H1 (cell line): Measurements from ENCODE around the gene LCE1B. TPM values are rescaled to one million over a fixed set of nuclear protein-coding genes. Genes with fewer than 3 reads are reported as not detected.

Source experiments
- CTCF ChIA-PET: fragments of 300-600 bp; sonication (Branson Sonifier 250); formaldehyde crosslinking; loops from one replicate; lab custom pipeline; 2021; ENCODE audit not compliant: partially characterized antibody; lab: Charles Lee
- POLR2A ChIA-PET: fragments of 300-600 bp; sonication (Branson Sonifier 250); formaldehyde crosslinking; loops from one replicate; lab custom pipeline; 2021; ENCODE audit warnings: inconsistent platforms; ENCODE audit not compliant: partially characterized antibody; lab: Charles Lee
- DNase-seq, 2 experiments: peaks; one replicate each; pipeline versions ENCODE4 v3.0.0 to v3.0.0-alpha.2; 2010 to 2022; ENCODE audit warnings: low spot score in 2 of 2, low read depth in 1 of 2, mixed read lengths in 1 of 2
- FAIRE-seq: peaks from 2 replicates; lab custom pipeline; 2011; peaks lifted over from hg19 to GRCh38; lab: Jason Lieb, UNC
- H2AFZ ChIP-seq: 2 replicates; pipeline ENCODE4 v1.8.1; 2012; ENCODE audit warnings: low read length, inconsistent platforms
- H2AK5ac ChIP-seq: 2 replicates; pipeline ENCODE4 v1.6.1; 2013; ENCODE audit warnings: low read depth, low read length
- H2BK120ac ChIP-seq: replicated peaks from 2 replicates; pipeline ENCODE3; 2013; ENCODE audit warnings: low read depth, low read length, inconsistent platforms
- H2BK12ac ChIP-seq: 2 replicates; pipeline ENCODE4 v1.6.1; 2013; ENCODE audit warnings: low read depth, low read length
- H2BK15ac ChIP-seq: 2 replicates; pipeline ENCODE4 v1.6.1; 2013; ENCODE audit warnings: low read length
- H2BK20ac ChIP-seq: 2 replicates; pipeline ENCODE4 v1.6.1; 2013; ENCODE audit warnings: low read length
- H2BK5ac ChIP-seq: 2 replicates; pipeline ENCODE4 v1.6.1; 2013; ENCODE audit warnings: low read depth, low read length
- H3K14ac ChIP-seq: 2 replicates; pipeline ENCODE4 v1.6.1; 2013; ENCODE audit warnings: inconsistent platforms; ENCODE audit not compliant: insufficient read length
- H3K18ac ChIP-seq: 2 replicates; pipeline ENCODE4 v1.6.1; 2013; ENCODE audit warnings: low read length; ENCODE audit errors: extremely low read depth
- H3K23ac ChIP-seq: 2 replicates; pipeline ENCODE4 v1.6.1; 2013; ENCODE audit warnings: inconsistent platforms; ENCODE audit not compliant: insufficient read length
- H3K23me2 ChIP-seq: 2 replicates; pipeline ENCODE4 v1.6.1; 2013; ENCODE audit warnings: low read depth, low read length
- H3K27ac ChIP-seq: 2 replicates; pipeline ENCODE4 v1.6.1; 2011; ENCODE audit warnings: low read depth, low read length, inconsistent platforms
- H3K27me3 ChIP-seq, 4 experiments: replicated peaks in 1 of 4; 1 replicate in 1 of 4; 2 replicates in 3 of 4; pipeline versions ENCODE4 v1.6.1 to v1.8.1; 2011 to 2013; ENCODE audit warnings: low read length in 3 of 4, mild to moderate bottlenecking in 3 of 4, inconsistent platforms in 2 of 4, mixed read lengths in 2 of 4, moderate library complexity in 1 of 4; ENCODE audit not compliant: control insufficient read depth in 3 of 4, insufficient read depth in 3 of 4; ENCODE audit errors: extremely low read depth in 1 of 4
- H3K36me3 ChIP-seq, 4 experiments: 2 replicates each; pipeline versions ENCODE4 v1.6.1 to v1.8.1; 2011 to 2013; ENCODE audit warnings: mild to moderate bottlenecking in 4 of 4, low read length in 3 of 4, moderate library complexity in 2 of 4, control low read depth in 1 of 4, inconsistent platforms in 1 of 4; ENCODE audit not compliant: insufficient read depth in 4 of 4, control insufficient read depth in 2 of 4
- H3K4ac ChIP-seq: replicated peaks from 2 replicates; pipeline ENCODE3; 2013; ENCODE audit warnings: low read length, low read depth, mixed read lengths, inconsistent platforms; ENCODE audit not compliant: insufficient read length
- H3K4me1 ChIP-seq, 4 experiments: replicated peaks in 1 of 4; 1 replicate in 1 of 4; 2 replicates in 3 of 4; pipeline versions ENCODE4 v1.6.1 to v1.8.1; 2011 to 2013; ENCODE audit warnings: low read length in 3 of 4, inconsistent platforms in 2 of 4, mixed read lengths in 1 of 4; ENCODE audit not compliant: insufficient read depth in 4 of 4, control insufficient read depth in 3 of 4
- H3K4me2 ChIP-seq, 2 experiments: 2 replicates each; pipeline versions ENCODE4 v1.6.1 to v1.8.1; 2011 to 2013; ENCODE audit warnings: low read depth in 2 of 2, low read length in 2 of 2, control low read depth in 1 of 2, inconsistent platforms in 1 of 2, mild to moderate bottlenecking in 1 of 2; ENCODE audit not compliant: insufficient read depth in 1 of 2
- H3K4me3 ChIP-seq, 4 experiments: fragments of 200-600, 300-600 bp in 1 of 4; sonication (generic), shearing (Covaris generic), sonication (Bioruptor Twin) in 1 of 4; 2 replicates each; pipeline versions ENCODE4 v1.5.1 to v1.8.1; 2011 to 2016; ENCODE audit warnings: low read length in 4 of 4, low read depth in 3 of 4, control low read depth in 2 of 4, inconsistent platforms in 2 of 4, mild to moderate bottlenecking in 2 of 4, mixed read lengths in 1 of 4, moderate library complexity in 1 of 4; ENCODE audit not compliant: insufficient read depth in 2 of 4; ENCODE audit errors: extremely low read depth in 1 of 4
- H3K56ac ChIP-seq: replicated peaks from 2 replicates; pipeline ENCODE3; 2013; ENCODE audit warnings: low read depth, mild to moderate bottlenecking, mixed read lengths, low read length, inconsistent platforms; ENCODE audit not compliant: insufficient read length
- H3K79me1 ChIP-seq: 2 replicates; pipeline ENCODE4 v1.6.1; 2013; ENCODE audit warnings: low read depth, low read length, control low read depth
- H3K79me2 ChIP-seq, 2 experiments: 2 replicates each; pipeline versions ENCODE4 v1.6.1 to v1.8.1; 2012 to 2013; ENCODE audit warnings: low read length in 2 of 2, mild to moderate bottlenecking in 2 of 2, inconsistent platforms in 1 of 2; ENCODE audit not compliant: insufficient read depth in 2 of 2, control insufficient read depth in 1 of 2
- H3K9ac ChIP-seq, 4 experiments: replicated peaks in 1 of 4; 1 replicate in 1 of 4; 2 replicates in 3 of 4; pipeline versions ENCODE4 v1.6.1 to v1.8.1; 2011 to 2013; ENCODE audit warnings: low read depth in 3 of 4, low read length in 3 of 4, control low read depth in 2 of 4, mild to moderate bottlenecking in 2 of 4, moderate library complexity in 2 of 4, inconsistent platforms in 1 of 4; ENCODE audit errors: extremely low read depth in 1 of 4
- H3K9me3 ChIP-seq, 2 experiments: 2 replicates each; pipeline versions ENCODE4 v1.6.1 to v1.8.1; 2012 to 2013; ENCODE audit warnings: mild to moderate bottlenecking in 2 of 2, moderate library complexity in 2 of 2, control low read depth in 1 of 2, inconsistent platforms in 1 of 2, low read depth in 1 of 2, low read length in 1 of 2, mixed read lengths in 1 of 2; ENCODE audit not compliant: insufficient read depth in 2 of 2
- H4K20me1 ChIP-seq, 2 experiments: replicated peaks in 1 of 2; 2 replicates each; pipeline versions ENCODE3 to v1.8.1; 2011 to 2013; ENCODE audit warnings: inconsistent platforms in 2 of 2, low read length in 2 of 2, mild to moderate bottlenecking in 1 of 2; ENCODE audit not compliant: insufficient read depth in 2 of 2, control insufficient read depth in 1 of 2
- H4K5ac ChIP-seq: 2 replicates; pipeline ENCODE4 v1.6.1; 2013; ENCODE audit warnings: low read length, low read depth, mixed read lengths, inconsistent platforms; ENCODE audit not compliant: insufficient read length
- H4K8ac ChIP-seq: 2 replicates; pipeline ENCODE4 v1.8.0; 2013; ENCODE audit warnings: mild to moderate bottlenecking, moderate library complexity, low read length, inconsistent platforms; ENCODE audit not compliant: insufficient read depth; ENCODE audit errors: extremely low read depth
- H4K91ac ChIP-seq: replicated peaks from 2 replicates; pipeline ENCODE3; 2013; ENCODE audit warnings: low read length, mixed read lengths, inconsistent platforms; ENCODE audit not compliant: insufficient read length
- CBX8 ChIP-seq: fragments of 300-800, 300-1000 bp; sonication (generic); IDR thresholded peaks from 2 replicates; pipeline ENCODE4 v1.7.1; 2016; ENCODE audit warnings: low read depth, low read length, borderline replicate concordance
- CHD1 ChIP-seq: IDR thresholded peaks from 2 replicates; pipeline ENCODE4 v1.6.1; 2012; ENCODE audit warnings: low read depth, low read length, improper control_type of control experiment
- EGR1 ChIP-seq: IDR thresholded peaks from 2 replicates; pipeline ENCODE4 v1.6.1; 2011; ENCODE audit warnings: low read depth, low read length, borderline replicate concordance
- FOSL1 ChIP-seq: IDR thresholded peaks from 2 replicates; pipeline ENCODE4 v1.6.1; 2011; ENCODE audit warnings: mild to moderate bottlenecking, low read depth, low read length, moderate library complexity; ENCODE audit not compliant: insufficient read depth
- JUN ChIP-seq: IDR thresholded peaks from 2 replicates; pipeline ENCODE4 v1.6.1; 2011; ENCODE audit warnings: low read depth, mild to moderate bottlenecking, improper control_type of control experiment, low read length
- POLR2A ChIP-seq, 2 experiments: IDR thresholded peaks; 1 replicate in 1 of 2; 2 replicates in 1 of 2; pipeline ENCODE4 v1.6.1; 2011; ENCODE audit warnings: low read depth in 2 of 2, low read length in 2 of 2, mild to moderate bottlenecking in 2 of 2; ENCODE audit errors: control extremely low read depth in 1 of 2
- POLR2AphosphoS5 ChIP-seq: IDR thresholded peaks from 2 replicates; pipeline ENCODE4 v1.6.1; 2011; ENCODE audit warnings: low read depth, low read length
- RNF2 ChIP-seq: fragments of 200-900, 300-1000 bp; sonication (generic); IDR thresholded peaks from 2 replicates; pipeline ENCODE4 v1.7.1; 2016; ENCODE audit warnings: borderline replicate concordance, low read depth, mild to moderate bottlenecking, antibody characterized with exemption, low read length; ENCODE audit not compliant: poor library complexity, severe bottlenecking; ENCODE audit errors: missing control alignments
- SAP30 ChIP-seq: fragments of 300-600 bp; sonication (generic); IDR thresholded peaks from 2 replicates; pipeline ENCODE4 v1.7.1; 2012; ENCODE audit warnings: low read length, moderate library complexity, mild to moderate bottlenecking, inconsistent platforms; ENCODE audit not compliant: insufficient read depth, insufficient replicate concordance
- SRF ChIP-seq: IDR thresholded peaks from 2 replicates; pipeline ENCODE4 v1.6.1; 2011; ENCODE audit warnings: mild to moderate bottlenecking, low read depth, low read length, moderate library complexity
- SUZ12 ChIP-seq: fragments of 200-600 bp; sonication (generic); IDR thresholded peaks from 2 replicates; pipeline ENCODE4 v1.6.1; 2012; ENCODE audit warnings: mild to moderate bottlenecking, inconsistent platforms, low read length, moderate library complexity, mixed read lengths
- TEAD4 ChIP-seq: IDR thresholded peaks from 2 replicates; pipeline ENCODE4 v1.6.1; 2012; ENCODE audit warnings: low read depth, low read length, inconsistent platforms, mixed read lengths
- WGBS, 2 experiments: shearing (Covaris generic) in 1 of 2; methylation state at CpG; one replicate each; pipeline versions ENCODE4 v1.1.6 to v1.1.7; 2013 to 2015; ENCODE audit warnings: low lambda C conversion rate in 2 of 2, mixed read lengths in 2 of 2, inconsistent platforms in 1 of 2, low coverage in 1 of 2, missing lambda C conversion rate in 1 of 2; ENCODE audit not compliant: insufficient replicate concordance in 2 of 2, insufficient coverage in 1 of 2, insufficient read length in 1 of 2; ENCODE audit errors: extremely low coverage in 1 of 2, missing lambda C conversion rate in 1 of 2; 5-methylcytosine and 5-hydroxymethylcytosine counted together
- polyA plus RNA-seq, 7 experiments: library from polyadenylated mRNA; depleted of rRNA in 3 of 7; stranded (reverse) in 5 of 7; unstranded in 2 of 7; fragments of >200 nt in 5 of 7; fragments of 200-250 nt in 2 of 7; gene quantifications; 1 replicate in 5 of 7; 2 replicates in 1 of 7; 4 replicates in 1 of 7; pipeline versions ENCODE4 v1.2.1 to v1.2.3, GENCODE V29; 2011 to 2013; ENCODE audit warnings: missing spikeins in 2 of 7, mixed read lengths in 2 of 7
- total RNA-seq: library from RNA; stranded (reverse); fragmentation: NEBNext Ultra II Directional; extraction: Animal tissue kit (Norgen Biotek cat#: 25700); gene quantifications from 2 replicates; pipeline ENCODE4 v1.2.1, GENCODE V29; 2021

Gene LCE1B
- total and polyA plus RNA-seq, 2 of the 8 experiments (the other 6 are each of a cell fraction or from before 2014, with no cell fraction given), result not detected

DNA sequence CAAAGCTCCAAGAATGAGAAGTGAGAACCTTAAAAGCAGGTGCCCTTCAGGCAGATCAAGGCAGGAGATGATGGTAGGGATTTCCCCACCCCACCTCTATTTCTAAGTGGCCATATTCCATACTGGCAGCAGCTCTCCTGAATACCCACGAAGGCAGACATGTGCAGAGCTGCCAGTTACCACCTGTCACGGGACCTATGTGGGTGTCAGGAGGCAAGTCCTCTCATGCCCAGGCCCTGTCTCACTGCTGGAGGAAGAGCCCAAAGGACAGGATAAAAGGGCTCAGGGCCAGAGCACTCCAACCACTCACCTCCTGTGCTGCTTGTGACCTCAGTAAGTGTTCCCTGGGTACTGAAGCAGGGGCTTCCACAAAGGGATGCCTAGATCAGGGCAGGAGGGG lies 721 bp upstream of the LCE1B start:
- Histone ChIP-seq H3K4me3 (no peak overlapping the region), H3K79me1 (no peaks in the 10 kb centered on the region), H3K27me3 (no peaks in the 10 kb centered on the region), H4K20me1 (no peaks in the 10 kb centered on the region), H2AFZ (no peak overlapping the region), H2BK120ac (no peak overlapping the region), H3K18ac (no peak overlapping the region), H2BK5ac (no peak overlapping the region), H3K36me3 (no peaks in the 10 kb centered on the region), H3K4me1 (no peaks in the 10 kb centered on the region), H2AK5ac (no peak overlapping the region), H3K23ac (no peak overlapping the region), H3K4ac (no peak overlapping the region), H3K79me2 (no peaks in the 10 kb centered on the region), H3K9me3 (peaks cover 54 to 80% of the 10 kb centered on the region in 2 experiments), H3K56ac (no peak overlapping the region), H2BK12ac (no peak overlapping the region), H4K8ac (no peak overlapping the region), H3K4me2 (no peak overlapping the region), H4K91ac (no peak overlapping the region), H3K9ac (no peak overlapping the region), H4K5ac (no peak overlapping the region), H2BK20ac (no peak overlapping the region), H3K27ac (no peak overlapping the region), H3K14ac (no peak overlapping the region), H2BK15ac (no peak overlapping the region), H3K23me2 (no peaks in the 10 kb centered on the region)
- POLR2A ChIA-PET, result no interaction called here
- no peak for DNase-seq
- FAIRE-seq, result no peak
- TF ChIP-seq SUZ12 (no peak), POLR2AphosphoS5 (no peak), CBX8 (no peak), SRF (no peak), CHD1 (no peak), FOSL1 (no peak), EGR1 (no peak), RNF2 (no peak), SAP30 (no peak), TEAD4 (no peak), POLR2A (IDR thresholded peaks at IDR 0.05; ENCODE audit: control extremely low read depth in 1 of 2, low read depth in 2 of 2, low read length in 2 of 2) (no peak), JUN (no peak)
- WGBS, 2 experiments, result 69% methylated on average over 2 of the region's 2 CpGs; no CpG with 5 or more reads in 1 of the 2 experiments
- CTCF ChIA-PET, result no interaction called here
